Measurements from ENCODE around the gene NOG.

NOG gene

DNA sequence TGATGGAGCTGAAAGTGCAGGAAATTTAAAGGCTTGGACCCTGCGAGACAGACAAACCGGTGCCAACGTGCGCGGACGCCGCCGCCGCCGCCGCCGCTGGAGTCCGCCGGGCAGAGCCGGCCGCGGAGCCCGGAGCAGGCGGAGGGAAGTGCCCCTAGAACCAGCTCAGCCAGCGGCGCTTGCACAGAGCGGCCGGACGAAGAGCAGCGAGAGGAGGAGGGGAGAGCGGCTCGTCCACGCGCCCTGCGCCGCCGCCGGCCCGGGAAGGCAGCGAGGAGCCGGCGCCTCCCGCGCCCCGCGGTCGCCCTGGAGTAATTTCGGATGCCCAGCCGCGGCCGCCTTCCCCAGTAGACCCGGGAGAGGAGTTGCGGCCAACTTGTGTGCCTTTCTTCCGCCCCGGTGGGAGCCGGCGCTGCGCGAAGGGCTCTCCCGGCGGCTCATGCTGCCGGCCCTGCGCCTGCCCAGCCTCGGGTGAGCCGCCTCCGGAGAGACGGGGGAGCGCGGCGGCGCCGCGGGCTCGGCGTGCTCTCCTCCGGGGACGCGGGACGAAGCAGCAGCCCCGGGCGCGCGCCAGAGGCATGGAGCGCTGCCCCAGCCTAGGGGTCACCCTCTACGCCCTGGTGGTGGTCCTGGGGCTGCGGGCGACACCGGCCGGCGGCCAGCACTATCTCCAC, at the start of gene NOG:
Gene NOG, plus strand, starts transcription at position 54 of the 674 bp plus-strand sequence. Its CDS starts 525 bp downstream, at position 579.
- peak in 1 of 3 experiments; percentile 35 for DNase-seq (ENCODE audit: low read depth in 3 of 3)

DNA sequence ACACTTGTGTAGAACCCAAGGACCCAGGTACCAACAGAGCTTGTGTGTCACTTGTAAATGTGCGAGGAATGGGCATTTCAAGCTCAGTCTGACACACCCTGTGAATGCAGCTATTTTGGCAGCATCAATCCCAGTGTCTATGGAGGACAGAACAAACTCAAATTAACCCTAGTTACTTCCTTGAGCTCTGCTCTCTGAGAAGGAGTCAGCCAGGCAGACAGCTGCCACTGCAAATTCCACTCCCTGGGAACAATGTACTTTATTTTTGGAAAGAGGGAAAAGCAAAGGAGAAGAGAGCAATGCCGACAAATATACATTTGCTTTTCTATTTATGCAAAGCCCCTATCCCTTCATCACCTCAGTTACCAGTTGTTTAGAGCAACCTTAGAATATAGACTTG, 48.4 kb upstream of the NOG start:
- DNase-seq (ENCODE audit: low read depth in 3 of 3) = no peak

DNA sequence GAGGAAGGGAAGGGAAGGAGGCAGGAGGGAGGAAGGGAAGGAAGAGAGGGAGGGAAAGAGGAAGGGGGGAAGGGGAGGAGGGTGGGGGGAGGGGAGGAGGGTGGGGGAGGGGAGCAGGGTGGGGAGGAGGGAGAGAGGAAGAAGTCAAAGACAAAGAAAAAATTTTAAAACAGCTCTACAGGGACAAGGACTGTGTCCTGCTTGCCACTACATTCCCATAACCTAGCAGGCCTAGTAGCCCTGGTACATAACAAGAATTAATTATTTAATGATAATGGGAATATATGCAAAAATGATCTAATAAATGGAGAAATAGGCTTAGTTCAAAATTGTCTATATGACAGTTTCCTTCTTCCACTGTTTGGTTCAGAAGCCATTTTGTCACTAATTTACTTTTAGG, 47.6 kb upstream of the NOG start:
- DNase-seq (ENCODE audit: low read depth in 3 of 3) = no peak

DNA sequence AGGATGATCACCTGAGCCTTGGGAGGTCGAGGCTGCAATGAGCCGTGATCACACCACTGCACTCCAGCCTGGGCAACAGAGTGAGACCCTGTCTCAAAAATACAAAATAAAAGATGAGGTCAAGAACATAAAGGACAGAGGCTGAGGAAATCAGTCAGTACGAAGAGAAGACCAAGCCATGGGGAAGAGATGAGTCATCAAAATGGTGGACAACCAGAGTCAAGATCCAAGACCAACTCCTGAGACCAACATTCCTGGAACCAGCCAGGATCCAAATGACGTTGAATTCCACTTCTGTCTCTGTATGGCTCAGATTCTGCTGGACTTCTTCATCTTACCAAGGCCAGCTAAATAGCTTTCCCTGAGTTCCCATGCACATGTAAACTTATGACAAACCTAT, 44.8 kb upstream of the NOG start:
- DNase-seq (ENCODE audit: low read depth in 3 of 3) = no peak

DNA sequence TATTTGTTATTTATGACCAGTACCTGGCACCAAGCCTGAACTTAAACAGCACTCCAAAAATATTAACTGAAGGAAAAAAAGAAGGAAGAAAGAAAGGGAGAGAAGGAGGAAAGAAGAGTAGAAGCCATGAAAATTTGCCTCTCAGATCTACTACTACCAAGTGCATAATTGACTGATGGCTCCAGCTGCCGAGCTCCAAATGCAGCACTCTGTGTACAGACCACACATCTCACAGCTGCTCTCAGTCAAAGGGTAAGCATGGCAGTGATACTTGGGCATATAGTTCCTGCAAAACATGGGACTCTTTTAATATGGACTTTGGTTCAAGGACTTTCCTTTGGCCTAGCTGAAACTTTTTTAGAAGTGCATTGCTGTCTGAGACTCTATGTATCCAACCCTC, 44.0 kb upstream of the NOG start:
- no peak for DNase-seq (ENCODE audit: low read depth in 3 of 3)

DNA sequence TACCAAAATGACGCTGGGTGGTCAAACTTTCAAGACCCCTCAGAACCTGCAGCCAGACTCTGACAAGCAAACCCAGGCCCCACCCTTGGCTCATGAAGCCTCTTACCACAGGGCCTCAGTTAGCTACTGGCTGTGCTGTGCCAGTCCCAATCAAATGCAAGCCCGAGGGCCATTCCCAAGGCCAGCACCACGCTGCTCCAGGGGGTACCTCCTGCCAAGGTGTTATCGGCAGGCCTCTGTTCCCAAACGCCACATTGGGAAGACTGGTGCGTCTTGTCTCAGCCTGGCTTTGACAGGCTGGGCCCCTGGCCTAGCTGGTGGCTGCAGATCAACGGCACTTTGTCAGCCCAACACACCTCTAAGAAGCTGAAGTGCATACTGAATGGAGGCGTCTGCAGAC, 35.8 kb upstream of the NOG start:
- no peak for DNase-seq (ENCODE audit: low read depth in 3 of 3)

DNA sequence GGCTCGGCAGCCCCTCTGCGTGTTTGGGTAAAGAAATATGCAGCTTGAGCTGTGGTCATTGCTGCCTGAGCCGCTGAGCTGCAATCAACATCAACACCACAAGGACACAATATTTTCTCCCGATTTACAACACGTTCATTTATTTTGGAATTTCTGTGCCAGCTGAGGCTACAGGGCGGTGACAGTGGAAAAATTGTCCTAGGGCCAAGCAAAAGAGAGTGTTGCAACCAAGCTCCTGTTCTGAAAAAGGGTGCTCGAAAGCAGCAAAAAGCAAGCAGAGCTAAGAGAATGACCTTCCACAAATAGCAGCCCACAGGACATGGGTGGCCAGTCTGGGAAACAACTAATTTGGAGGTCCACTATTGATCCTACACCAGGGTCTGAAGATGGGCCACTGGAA, 35.4 kb upstream of the NOG start:
- DNase-seq (ENCODE audit: low read depth in 3 of 3) = no peak

DNA sequence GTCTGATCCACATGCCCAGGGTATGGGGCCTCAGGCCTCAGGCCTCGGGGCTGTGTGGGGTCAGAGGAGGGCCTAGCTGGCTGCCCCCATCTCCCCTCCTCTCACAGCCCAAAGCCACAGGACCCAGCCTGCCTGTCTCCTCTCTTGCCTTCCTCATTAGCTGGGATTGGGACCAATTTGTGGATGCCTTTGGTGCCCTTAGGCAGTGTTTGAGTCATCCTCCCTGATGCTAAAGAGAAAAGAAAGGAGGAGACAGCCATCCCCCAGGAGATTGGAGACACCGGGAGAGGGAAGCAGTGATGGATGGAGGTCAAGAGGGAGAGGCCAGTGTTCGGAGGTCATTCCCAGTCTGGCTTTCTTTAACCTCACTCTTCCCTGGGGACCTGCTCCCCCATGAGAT, 23.3 kb upstream of the NOG start:
- no peak for DNase-seq (ENCODE audit: low read depth in 3 of 3)

DNA sequence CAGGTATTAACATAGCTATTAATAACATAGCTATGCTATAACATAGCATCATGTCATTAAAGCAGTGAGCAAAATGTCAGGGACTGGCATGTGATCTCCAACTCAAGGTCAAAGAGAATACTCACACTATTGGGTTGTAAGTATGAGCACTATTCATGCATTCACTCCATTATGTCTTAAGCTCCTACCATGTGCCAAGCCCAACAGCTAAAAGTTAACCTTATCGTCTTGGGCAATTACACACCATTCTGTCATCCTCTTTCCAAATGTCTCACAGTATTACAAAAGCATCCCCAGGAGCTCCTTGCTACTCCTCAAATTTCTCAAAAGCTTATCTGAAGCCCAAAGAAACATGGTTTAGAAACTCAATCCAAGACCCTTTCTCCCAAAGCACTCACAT, 22.0 kb upstream of the NOG start:
- DNase-seq (ENCODE audit: low read depth in 3 of 3) = no peak

DNA sequence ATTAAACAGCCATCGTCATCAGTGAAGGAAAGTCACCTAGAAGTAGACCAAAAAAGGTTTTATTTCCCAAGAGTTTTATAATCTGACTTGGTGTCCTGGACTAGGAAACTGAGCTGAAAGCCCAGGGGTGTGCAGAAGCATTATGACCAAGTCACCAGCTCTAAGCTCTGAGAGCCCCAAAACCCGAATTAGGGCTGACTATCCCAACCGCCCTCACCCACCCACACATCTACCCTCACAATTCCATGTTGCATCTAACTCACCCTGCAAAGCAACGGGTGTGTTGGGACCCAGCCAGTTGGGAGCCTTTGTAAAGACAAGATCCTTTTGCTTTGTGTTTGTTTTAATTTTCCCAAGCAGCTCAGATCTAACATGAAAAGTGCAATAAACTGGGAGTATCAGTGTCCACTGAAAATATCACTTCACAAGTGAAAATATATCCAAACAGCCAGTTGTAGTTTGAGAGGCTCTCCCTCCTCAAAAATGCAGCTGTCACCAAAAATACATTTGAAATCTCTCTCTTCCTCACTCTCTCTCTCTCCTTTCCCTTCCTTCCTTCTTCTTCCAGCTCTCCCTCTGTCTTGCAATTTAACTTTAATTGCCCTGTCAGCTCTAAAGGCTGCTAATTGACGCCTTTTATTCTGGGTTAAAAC, 16.2 kb upstream of the NOG start:
- no peak for DNase-seq (ENCODE audit: low read depth in 3 of 3)

DNA sequence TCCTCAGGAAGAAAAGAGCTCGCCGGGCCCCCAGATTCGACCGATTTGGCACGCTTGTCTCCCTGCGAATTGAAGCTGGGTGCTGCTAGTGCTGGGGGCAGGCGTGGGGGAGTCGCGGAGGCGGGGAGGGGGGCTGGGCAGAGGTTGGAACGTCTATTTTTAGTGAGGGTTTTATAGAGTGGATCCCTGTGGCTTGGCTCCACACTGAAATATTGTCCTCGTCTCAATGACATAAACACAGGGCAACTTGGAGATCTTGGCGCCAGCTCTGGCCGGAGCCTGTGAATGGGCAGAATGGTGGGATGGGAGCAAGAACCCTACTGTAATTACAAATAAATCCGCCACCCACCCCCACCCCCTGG, 15.7 kb upstream of the NOG start:
- DNase-seq (ENCODE audit: low read depth in 3 of 3) = no peak

DNA sequence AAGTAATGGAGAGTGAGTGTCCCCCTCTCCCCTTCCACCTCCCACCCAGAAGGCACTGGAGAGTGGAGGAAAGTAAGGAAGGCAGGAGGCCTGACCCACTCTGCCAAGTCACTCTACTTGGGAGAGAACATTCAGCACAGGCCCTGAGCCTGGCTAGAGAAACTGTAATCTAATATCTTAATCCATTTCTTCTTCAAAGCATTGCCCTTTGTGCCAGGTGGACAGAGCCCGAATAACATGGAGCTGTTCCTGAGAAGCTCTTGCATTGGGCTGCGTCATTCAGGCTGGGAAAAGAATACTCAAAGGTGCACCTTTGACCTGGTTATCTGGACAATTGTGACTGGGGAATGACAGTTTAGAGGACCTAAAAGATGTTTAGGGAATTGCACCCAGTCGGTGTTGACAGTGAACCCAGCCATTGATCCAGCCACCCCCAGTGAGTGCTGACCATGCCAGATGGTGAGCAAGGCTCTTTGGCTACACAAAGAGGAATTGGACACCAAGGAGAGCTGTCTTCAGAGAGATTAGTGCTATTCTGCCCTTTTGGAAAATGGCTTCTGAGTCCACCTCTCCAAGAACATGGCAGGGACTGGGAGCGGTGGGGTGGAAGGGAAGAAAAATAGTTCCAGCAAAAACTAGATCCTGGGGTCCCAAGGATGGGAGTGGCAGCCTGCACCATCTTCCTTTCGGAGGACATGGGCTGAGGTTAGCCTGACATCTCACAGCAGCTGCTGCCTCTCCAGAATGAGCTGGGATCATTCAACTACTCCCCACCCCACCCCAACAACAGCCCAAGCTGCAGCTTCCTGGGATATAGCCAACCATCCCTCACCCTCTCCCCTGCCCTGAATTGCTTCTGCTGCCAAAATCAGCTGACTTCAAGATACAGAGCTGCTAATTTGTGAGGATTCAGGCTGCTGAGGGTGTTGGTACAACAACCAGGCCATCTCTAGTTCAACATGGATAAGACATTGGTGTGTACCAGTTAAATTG, 11.6 kb upstream of the NOG start:
- DNase-seq (ENCODE audit: low read depth in 3 of 3) = no peak

DNA sequence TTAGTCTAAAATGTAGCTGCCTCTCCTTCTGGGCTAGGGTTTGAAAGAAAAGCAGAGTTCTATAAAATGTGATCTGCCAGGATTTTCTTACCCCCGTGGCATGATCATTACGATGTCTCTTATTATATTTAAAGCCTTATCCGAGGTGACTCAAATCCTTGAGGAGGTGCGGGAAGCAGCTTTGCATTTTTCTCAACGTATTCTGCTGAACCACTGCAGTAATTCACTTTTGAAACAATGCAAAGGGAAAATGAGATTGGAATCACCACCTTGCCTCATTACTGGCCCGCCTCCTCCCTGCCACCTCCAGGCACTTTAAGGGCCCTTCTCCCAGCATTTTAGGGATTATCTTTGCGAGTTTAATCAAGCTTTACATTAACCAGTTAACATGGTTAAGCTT, 9.7 kb upstream of the NOG start:
- DNase-seq (ENCODE audit: low read depth in 3 of 3) = no peak

DNA sequence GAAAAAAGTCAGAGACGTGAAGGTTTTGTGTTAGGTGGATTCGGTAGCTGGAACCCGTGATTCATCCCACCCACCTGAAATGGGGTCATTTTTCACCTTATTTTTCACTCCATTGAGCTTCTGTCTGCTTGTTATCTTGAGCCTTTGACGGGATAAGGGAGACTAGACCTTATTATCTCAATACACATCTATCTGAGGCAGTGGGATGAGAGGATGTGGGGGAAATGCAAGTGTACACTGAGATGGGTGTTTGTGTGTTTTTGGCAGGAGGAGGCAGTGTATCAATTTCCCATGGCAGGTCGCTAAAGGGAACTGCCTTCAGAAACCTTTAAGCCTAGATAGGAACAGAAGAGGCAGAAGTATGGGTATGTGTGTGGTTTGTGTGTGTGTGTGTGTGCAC, 6.2 kb upstream of the NOG start:
- no peak for DNase-seq (ENCODE audit: low read depth in 3 of 3)

DNA sequence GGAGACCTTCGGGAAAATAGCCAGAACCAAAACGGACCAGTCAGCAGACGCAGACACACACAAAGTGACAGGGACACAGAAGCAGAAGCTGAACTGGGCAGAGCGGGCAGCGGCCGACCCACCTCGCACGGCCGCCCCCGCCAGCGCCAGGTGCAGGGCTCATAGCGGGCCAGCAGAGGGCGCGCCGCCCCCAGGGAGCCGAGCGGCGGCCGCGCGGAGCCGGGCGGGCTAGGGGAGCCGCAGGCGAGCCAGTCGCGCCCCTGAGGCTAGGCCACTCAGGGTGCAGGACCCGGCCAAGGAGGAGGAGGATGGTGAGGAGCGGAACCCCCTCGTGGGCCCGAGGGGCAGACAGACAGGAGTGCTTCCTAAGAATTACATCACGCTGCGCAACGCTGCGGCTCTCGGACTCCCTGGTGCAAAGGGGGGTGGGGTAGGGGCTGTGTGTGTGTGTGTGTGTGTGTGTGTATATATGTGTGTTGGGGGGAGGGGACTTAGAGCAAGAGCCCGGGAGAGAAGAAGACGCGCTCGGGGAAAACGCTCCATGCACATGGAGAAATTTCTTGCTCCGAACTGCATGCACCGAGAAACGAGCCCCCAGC, 913 bp upstream of the NOG start:
- DNase-seq (ENCODE audit: low read depth in 3 of 3) = peak; percentile 38 to 58 (median 57)

DNA sequence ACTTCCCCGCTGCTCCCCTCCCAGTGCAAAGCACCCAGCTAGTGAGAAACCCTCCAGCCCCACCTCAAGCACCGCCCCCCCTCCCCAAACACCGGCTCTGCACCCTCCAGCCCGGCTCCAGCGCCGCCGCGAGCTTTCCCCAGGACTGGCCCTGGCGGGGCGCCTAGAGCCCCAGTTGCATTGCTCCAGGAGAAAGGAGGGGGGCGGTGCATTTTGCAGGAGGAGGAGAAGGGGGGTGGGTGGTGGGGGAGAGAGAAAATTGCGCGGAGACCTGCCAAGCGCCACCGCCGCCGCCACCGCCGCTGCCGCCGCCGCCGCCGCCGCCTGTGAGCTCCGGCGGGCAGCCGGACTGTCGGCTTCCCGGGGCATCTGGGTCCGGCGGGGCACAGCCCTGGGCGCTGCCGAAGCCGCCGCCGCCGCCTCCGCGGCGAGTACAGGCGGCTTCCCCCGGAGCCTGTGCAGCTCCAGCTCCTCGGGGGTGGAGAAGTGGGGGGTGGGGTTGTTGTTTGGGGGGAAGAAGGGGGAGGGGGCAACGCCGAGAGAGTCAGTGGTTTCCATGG, 333 bp upstream of the NOG start:
- DNase-seq (ENCODE audit: low read depth in 3 of 3) = no peak

DNA sequence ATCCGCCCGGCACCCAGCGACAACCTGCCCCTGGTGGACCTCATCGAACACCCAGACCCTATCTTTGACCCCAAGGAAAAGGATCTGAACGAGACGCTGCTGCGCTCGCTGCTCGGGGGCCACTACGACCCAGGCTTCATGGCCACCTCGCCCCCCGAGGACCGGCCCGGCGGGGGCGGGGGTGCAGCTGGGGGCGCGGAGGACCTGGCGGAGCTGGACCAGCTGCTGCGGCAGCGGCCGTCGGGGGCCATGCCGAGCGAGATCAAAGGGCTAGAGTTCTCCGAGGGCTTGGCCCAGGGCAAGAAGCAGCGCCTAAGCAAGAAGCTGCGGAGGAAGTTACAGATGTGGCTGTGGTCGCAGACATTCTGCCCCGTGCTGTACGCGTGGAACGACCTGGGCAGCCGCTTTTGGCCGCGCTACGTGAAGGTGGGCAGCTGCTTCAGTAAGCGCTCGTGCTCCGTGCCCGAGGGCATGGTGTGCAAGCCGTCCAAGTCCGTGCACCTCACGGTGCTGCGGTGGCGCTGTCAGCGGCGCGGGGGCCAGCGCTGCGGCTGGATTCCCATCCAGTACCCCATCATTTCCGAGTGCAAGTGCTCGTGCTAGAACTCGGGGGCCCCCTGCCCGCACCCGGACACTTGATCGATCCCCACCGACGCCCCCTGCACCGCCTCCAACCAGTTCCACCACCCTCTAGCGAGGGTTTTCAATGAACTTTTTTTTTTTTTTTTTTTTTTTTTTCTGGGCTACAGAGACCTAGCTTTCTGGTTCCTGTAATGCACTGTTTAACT, 1.0 kb downstream of the NOG start:
- no peak for DNase-seq (ENCODE audit: low read depth in 3 of 3)

DNA sequence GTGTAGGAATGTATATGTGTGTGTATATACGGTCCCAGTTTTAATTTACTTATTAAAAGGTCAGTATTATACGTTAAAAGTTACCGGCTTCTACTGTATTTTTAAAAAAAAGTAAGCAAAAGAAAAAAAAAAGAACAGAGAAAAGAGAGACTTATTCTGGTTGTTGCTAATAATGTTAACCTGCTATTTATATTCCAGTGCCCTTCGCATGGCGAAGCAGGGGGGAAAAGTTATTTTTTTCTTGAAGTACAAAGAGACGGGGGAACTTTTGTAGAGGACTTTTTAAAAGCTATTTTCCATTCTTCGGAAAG, 1.6 kb downstream of the NOG start:
- DNase-seq (ENCODE audit: low read depth in 3 of 3) = no peak

DNA sequence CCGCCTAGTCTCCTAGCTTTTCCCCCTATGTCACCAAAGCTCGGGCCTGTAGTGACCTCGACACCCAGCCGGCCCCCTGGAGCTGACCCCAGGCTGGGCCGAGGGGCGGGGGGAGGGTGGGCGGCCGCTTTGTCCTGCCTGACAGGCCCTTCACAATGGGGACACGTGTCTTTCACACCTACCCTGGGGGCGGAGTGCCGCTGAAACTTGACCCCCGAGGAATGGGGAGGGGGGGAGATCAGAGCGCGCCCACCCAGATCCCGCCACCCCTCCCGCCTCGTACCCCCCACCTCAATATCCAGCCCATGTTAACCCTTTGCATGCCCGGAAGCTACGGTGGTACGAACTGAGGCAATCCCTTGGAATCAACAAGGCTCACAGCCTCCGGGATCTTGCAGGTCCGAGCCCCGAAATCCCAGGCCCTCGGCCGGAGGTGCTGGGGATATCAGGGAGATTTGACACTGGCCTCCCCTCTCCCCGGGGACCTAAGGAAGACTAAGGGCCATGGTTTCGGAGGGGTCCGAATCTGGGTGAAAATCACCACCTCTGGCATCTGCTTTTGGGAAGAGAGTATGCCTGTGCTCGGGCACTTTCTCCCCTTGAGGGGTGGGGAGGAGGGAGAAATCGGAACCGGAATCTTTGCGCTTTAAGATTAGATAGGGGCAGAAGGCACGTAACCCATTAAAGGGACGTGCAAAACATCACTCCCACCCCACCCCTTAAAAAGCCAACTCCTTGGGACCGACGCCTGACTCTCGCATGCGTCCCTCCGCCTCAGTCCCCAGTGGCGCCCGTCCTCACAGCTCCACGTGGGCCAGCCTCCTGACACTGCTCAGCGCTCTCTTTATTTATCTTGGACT, 2.6 kb downstream of the NOG start:
- DNase-seq (ENCODE audit: low read depth in 3 of 3) = no peak
